Neural cell (in vitro differentiated cells): ENCODE results near the gene CFHR4.

Experiments
- CTCF ChIP-seq: fragments of 450-650 bp; IDR thresholded peaks from 2 replicates; pipeline ENCODE4 v1.5.1; 2014; ENCODE audit warnings: antibody characterized with exemption, mild to moderate bottlenecking, moderate library complexity; ENCODE audit not compliant: poor library complexity, severe bottlenecking
- TAF1 ChIP-seq: IDR thresholded peaks from 2 replicates; pipeline ENCODE4 v1.6.1; 2012; ENCODE audit warnings: low read depth

GRCh38 chr1:196933531-196934189, 45.8 kb downstream of the CFHR4 start:
- TF ChIP-seq CTCF (no peak), TAF1 (no peak)
